Measurements from ENCODE around the gene PDCD11.

DNA sequence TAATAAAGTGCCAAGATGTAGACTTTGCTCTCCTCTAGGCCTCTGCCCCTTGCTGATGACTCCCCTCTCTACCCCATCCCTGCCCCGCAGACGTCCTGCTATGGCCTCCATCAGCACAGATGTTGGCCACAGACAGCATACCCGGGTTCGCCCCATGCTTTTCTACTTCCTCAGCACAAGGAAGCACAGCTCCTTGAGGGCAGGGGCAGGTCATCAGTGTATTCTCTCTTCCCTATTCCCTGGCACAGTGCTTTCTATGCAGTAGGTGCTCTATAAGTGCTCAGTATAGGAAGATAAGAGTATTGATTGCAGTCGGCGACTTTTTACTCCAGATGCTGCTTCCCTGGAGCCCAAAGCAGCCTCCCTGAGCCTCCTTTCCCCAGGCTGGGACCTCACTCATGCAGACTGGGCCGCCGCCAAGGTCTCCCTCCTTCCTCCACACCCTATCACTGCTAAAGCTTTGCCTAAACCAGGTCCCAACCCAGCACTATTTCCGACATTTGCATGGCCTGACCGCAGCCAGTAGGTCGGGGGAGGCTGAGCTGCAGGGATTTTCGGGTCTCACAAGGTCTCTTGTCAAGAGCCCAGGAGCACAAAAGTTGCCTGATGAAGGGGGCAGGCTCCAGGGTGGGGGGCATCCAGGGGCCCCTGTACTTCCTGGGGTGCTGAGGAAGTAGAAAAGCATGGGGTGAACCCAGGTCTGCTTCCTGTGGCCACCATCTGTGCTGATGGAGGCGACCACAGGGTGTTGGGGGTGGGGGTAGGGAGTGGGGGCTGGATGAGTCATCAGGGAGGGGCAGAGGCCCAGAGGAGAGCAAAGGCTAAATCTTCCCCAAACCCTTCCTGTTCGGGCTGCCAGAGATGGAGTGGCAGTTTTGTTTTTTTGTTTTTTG lies 74.6 kb downstream of the PDCD11 start:
- TF ChIP-seq, protein P1, sequence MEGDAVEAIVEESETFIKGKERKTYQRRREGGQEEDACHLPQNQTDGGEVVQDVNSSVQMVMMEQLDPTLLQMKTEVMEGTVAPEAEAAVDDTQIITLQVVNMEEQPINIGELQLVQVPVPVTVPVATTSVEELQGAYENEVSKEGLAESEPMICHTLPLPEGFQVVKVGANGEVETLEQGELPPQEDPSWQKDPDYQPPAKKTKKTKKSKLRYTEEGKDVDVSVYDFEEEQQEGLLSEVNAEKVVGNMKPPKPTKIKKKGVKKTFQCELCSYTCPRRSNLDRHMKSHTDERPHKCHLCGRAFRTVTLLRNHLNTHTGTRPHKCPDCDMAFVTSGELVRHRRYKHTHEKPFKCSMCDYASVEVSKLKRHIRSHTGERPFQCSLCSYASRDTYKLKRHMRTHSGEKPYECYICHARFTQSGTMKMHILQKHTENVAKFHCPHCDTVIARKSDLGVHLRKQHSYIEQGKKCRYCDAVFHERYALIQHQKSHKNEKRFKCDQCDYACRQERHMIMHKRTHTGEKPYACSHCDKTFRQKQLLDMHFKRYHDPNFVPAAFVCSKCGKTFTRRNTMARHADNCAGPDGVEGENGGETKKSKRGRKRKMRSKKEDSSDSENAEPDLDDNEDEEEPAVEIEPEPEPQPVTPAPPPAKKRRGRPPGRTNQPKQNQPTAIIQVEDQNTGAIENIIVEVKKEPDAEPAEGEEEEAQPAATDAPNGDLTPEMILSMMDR (IDR thresholded peaks at IDR 0.05) = no peak
- no peak for TF ChIP-seq POLR2A (IDR thresholded peaks at IDR 0.05)

Data from ovary (tissue), 3 donors.